HG03159 (cell line): ENCODE data around the gene LY6G5C.

Experiments
- ATAC-seq: cut with Tn5 transposase; IDR thresholded peaks from one replicate; pipeline ENCODE4 v1.9.1; 2021; ENCODE audit warnings: mild to moderate bottlenecking, moderate library complexity; ENCODE audit not compliant: unreplicated experiment

LY6G5C gene

GRCh38 chr6:31642798-31643570 lies 37.9 kb downstream of the LY6G5C start:
- no peak for ATAC-seq

GRCh38 chr6:31641370-31641769 lies 39.5 kb downstream of the LY6G5C start:
- ATAC-seq: no peak

GRCh38 chr6:31640612-31641011 lies 40.3 kb downstream of the LY6G5C start:
- ATAC-seq: no peak

GRCh38 chr6:31639449-31639861 lies 41.4 kb downstream of the LY6G5C start:
- ATAC-seq: no peak

GRCh38 chr6:31639043-31639442 lies 41.8 kb downstream of the LY6G5C start:
- no peak for ATAC-seq

GRCh38 chr6:31636698-31637596 lies 43.9 kb downstream of the LY6G5C start:
- ATAC-seq: no peak

GRCh38 chr6:31634969-31635575 lies 45.8 kb downstream of the LY6G5C start:
- ATAC-seq: no peak

GRCh38 chr6:31634131-31634530 lies 46.7 kb downstream of the LY6G5C start:
- no peak for ATAC-seq

GRCh38 chr6:31633447-31633846 lies 47.4 kb downstream of the LY6G5C start:
- ATAC-seq: no peak

- ATAC-seq: no peak
Observed at GRCh38 chr6:31632279-31632946, 48.5 kb downstream of the LY6G5C start.

GRCh38 chr6:31631681-31632278 lies 49.1 kb downstream of the LY6G5C start:
- no peak for ATAC-seq

GRCh38 chr6:31631209-31631608 lies 49.7 kb downstream of the LY6G5C start:
- ATAC-seq: no peak

GRCh38 chr6:31630177-31630934 lies 50.5 kb downstream of the LY6G5C start:
- no peak for ATAC-seq

- no peak for ATAC-seq
Observed at GRCh38 chr6:31629014-31629413, 51.9 kb downstream of the LY6G5C start.

- ATAC-seq: no peak
Observed at GRCh38 chr6:31627690-31628287, 53.1 kb downstream of the LY6G5C start.

- ATAC-seq: no peak
Observed at GRCh38 chr6:31626952-31627351, 53.9 kb downstream of the LY6G5C start.
